GM18861 (cell line): ENCODE data around the gene THEMIS.
A peak's percentile ranks its signal among the peaks of the same experiment; 100 is the strongest.
"Not testable (repeated sequence)": the region's sequence is repeated elsewhere in the genome, so short reads cannot be mapped to it uniquely, and the experiment has no call there.

Experiments
- ATAC-seq: cut with Tn5 transposase; IDR thresholded peaks from one replicate; pipeline ENCODE4 v1.9.1; 2021; ENCODE audit not compliant: unreplicated experiment

THEMIS gene

GRCh38 chr6:127918506-127919427 is 17.9 kb upstream of the THEMIS start:
- no peak for ATAC-seq

GRCh38 chr6:127917766-127918165 is 16.9 kb upstream of the THEMIS start:
- ATAC-seq, result no peak

- ATAC-seq, result no peak
Observed at GRCh38 chr6:127914240-127914639, 13.4 kb upstream of the THEMIS start.

- no peak for ATAC-seq
Observed at GRCh38 chr6:127912914-127913313, 12.1 kb upstream of the THEMIS start.

GRCh38 chr6:127907960-127908640 is 7.2 kb upstream of the THEMIS start:
- peak; percentile 93 for ATAC-seq

GRCh38 chr6:127904160-127904559 is 3.3 kb upstream of the THEMIS start:
- ATAC-seq, result no peak

GRCh38 chr6:127902933-127903332 is 2.1 kb upstream of the THEMIS start:
- no peak for ATAC-seq

- ATAC-seq, result no peak
Observed at GRCh38 chr6:127897484-127897883, 3.4 kb downstream of the THEMIS start.

- no peak for ATAC-seq
Observed at GRCh38 chr6:127894051-127894450, 6.8 kb downstream of the THEMIS start.

GRCh38 chr6:127893541-127893940 is 7.3 kb downstream of the THEMIS start:
- ATAC-seq, result no peak

- ATAC-seq, result no peak
Observed at GRCh38 chr6:127891731-127892326, 9.0 kb downstream of the THEMIS start.

- ATAC-seq, result no peak
Observed at GRCh38 chr6:127886603-127887002, 14.3 kb downstream of the THEMIS start.

GRCh38 chr6:127884134-127884533 is 16.7 kb downstream of the THEMIS start:
- ATAC-seq, result no peak

- not testable (repeated sequence) for ATAC-seq
Observed at GRCh38 chr6:127881949-127882348, 18.9 kb downstream of the THEMIS start.

GRCh38 chr6:127880429-127880828 is 20.4 kb downstream of the THEMIS start:
- no peak for ATAC-seq

GRCh38 chr6:127879685-127880084 is 21.2 kb downstream of the THEMIS start:
- no peak for ATAC-seq

- ATAC-seq, result no peak
Observed at GRCh38 chr6:127878115-127878514, 22.7 kb downstream of the THEMIS start.

GRCh38 chr6:127877231-127877630 is 23.6 kb downstream of the THEMIS start:
- ATAC-seq, result peak; percentile 88

GRCh38 chr6:127869772-127870404 is 31.0 kb downstream of the THEMIS start:
- no peak for ATAC-seq

- no peak for ATAC-seq
Observed at GRCh38 chr6:127869183-127869582, 31.7 kb downstream of the THEMIS start.

- ATAC-seq, result no peak
Observed at GRCh38 chr6:127868338-127868737, 32.5 kb downstream of the THEMIS start.
